Bronchial epithelial cell (primary cell): ENCODE results near the gene ANAPC7. TPM values are rescaled to one million over a fixed set of nuclear protein-coding genes. Genes with fewer than 3 reads are reported as not detected.

ENCODE experiments used
- DNase-seq: peaks from one replicate; pipeline ENCODE4 v3.0.0-alpha.2; 2010; ENCODE audit warnings: low read depth
- FAIRE-seq: peaks from 2 replicates; lab custom pipeline; 2011; peaks lifted over from hg19 to GRCh38; lab: Jason Lieb, UNC
- H3K27me3 ChIP-seq: 2 replicates; pipeline ENCODE4 v1.5.1; 2011; ENCODE audit warnings: low read length; ENCODE audit not compliant: control insufficient read depth, insufficient read depth
- H3K36me3 ChIP-seq: 2 replicates; pipeline ENCODE4 v1.5.1; 2011; ENCODE audit warnings: low read length; ENCODE audit not compliant: control insufficient read depth, insufficient read depth
- H3K4me3 ChIP-seq: 2 replicates; pipeline ENCODE4 v1.5.1; 2011; ENCODE audit warnings: mild to moderate bottlenecking, low read depth, low read length, control low read depth
- CTCF ChIP-seq: IDR thresholded peaks from 2 replicates; pipeline ENCODE4 v1.5.1; 2011; ENCODE audit warnings: mild to moderate bottlenecking, moderate library complexity, low read length, control low read depth, inconsistent platforms; ENCODE audit not compliant: insufficient read depth, severe bottlenecking
- total RNA-seq: library from RNA; depleted of rRNA; stranded (reverse); fragments of >200 nt; gene quantifications from 2 replicates; pipeline ENCODE4 v1.2.1, GENCODE V29; 2014

The ANAPC7 gene
- total RNA-seq, 1 donor from 2014 or later: 36.1 TPM

GRCh38 chr12:110370732-110371231 lies 32.7 kb downstream of the ANAPC7 start:
- FAIRE-seq: no peak
- peak; percentile 97 for DNase-seq
- H3K36me3 ChIP-seq: peaks cover 9% of the 10 kb centered on the region
- H3K27me3 ChIP-seq: no peaks in the 10 kb centered on the region
- no peak overlapping the region for H3K4me3 ChIP-seq
- TF ChIP-seq CTCF: no peak

- FAIRE-seq: no peak
- H3K36me3 ChIP-seq: peaks cover 9% of the 10 kb centered on the region
- no peaks in the 10 kb centered on the region for H3K27me3 ChIP-seq
- no peak for TF ChIP-seq CTCF
- H3K4me3 ChIP-seq: no peak overlapping the region
- no peak for DNase-seq
Measured at GRCh38 chr12:110369992-110370391, 33.5 kb downstream of the ANAPC7 start.

GRCh38 chr12:110367181-110367864 lies 36.2 kb downstream of the ANAPC7 start:
- H3K36me3 ChIP-seq: peaks cover 2% of the 10 kb centered on the region
- H3K4me3 ChIP-seq: no peak overlapping the region
- no peaks in the 10 kb centered on the region for H3K27me3 ChIP-seq
- no peak for TF ChIP-seq CTCF
- DNase-seq: no peak
- peak; percentile 7 for FAIRE-seq

- TF ChIP-seq CTCF: no peak
- DNase-seq (no peak), FAIRE-seq (no peak)
- Histone ChIP-seq H3K36me3 (no peaks in the 10 kb centered on the region), H3K27me3 (no peaks in the 10 kb centered on the region), H3K4me3 (no peak overlapping the region)
Measured at GRCh38 chr12:110366321-110367142, 37.0 kb downstream of the ANAPC7 start.

GRCh38 chr12:110365489-110366320 lies 37.8 kb downstream of the ANAPC7 start:
- H3K4me3 ChIP-seq: no peak overlapping the region
- FAIRE-seq (no peak), DNase-seq (no peak)
- TF ChIP-seq CTCF: no peak
- H3K27me3 ChIP-seq: no peaks in the 10 kb centered on the region
- H3K36me3 ChIP-seq: no peaks in the 10 kb centered on the region
